WTC11 (cell line): Measurements from ENCODE around the gene CYP26A1. TPM values are rescaled to one million over a fixed set of nuclear protein-coding genes. Genes with fewer than 3 reads are reported as not detected.
A peak's percentile ranks its signal among the peaks of the same experiment; 100 is the strongest.

ENCODE experiments used
- ATAC-seq: fragments of 200-7000 bp; cut with Tn5 transposase; 2 replicates; pipeline ENCODE4 v1.10.0; 2021; ENCODE audit warnings: mild to moderate bottlenecking, moderate library complexity
- CTCF ChIA-PET: fragments of 300-600 bp; sonication (Branson Sonifier 250); formaldehyde crosslinking; loops from one replicate; lab custom pipeline; 2021; ENCODE audit warnings: antibody characterized with exemption; lab: Charles Lee
- POLR2A ChIA-PET: fragments of 350-600 bp; sonication (Branson Sonifier 250); formaldehyde crosslinking; loops from one replicate; lab custom pipeline; 2021; ENCODE audit warnings: antibody characterized with exemption; lab: Charles Lee
- DNase-seq: peaks from one replicate; pipeline ENCODE4 v3.0.0; 2021; ENCODE audit warnings: low spot score
- H3K27ac Mint-ChIP-seq: 2 replicates; pipeline ENCODE4 v1.8.0; 2021; ENCODE audit warnings: mixed read lengths
- H3K27me3 Mint-ChIP-seq: 2 replicates; pipeline ENCODE4 v1.8.0; 2021; ENCODE audit warnings: low read depth, mild to moderate bottlenecking, moderate library complexity, mixed read lengths
- H3K36me3 Mint-ChIP-seq: 2 replicates; pipeline ENCODE4 v1.8.0; 2021; ENCODE audit warnings: mixed read lengths
- H3K4me1 Mint-ChIP-seq: 2 replicates; pipeline ENCODE4 v1.8.0; 2022; ENCODE audit warnings: mixed read lengths
- H3K4me3 Mint-ChIP-seq: 2 replicates; pipeline ENCODE4 v1.8.0; 2021; ENCODE audit warnings: mild to moderate bottlenecking, moderate library complexity, mixed read lengths
- H3K9me3 Mint-ChIP-seq: 2 replicates; pipeline ENCODE4 v1.8.0; 2021; ENCODE audit warnings: mixed read lengths
- FOXJ3 ChIP-seq: sonication (generic); formaldehyde crosslinking; IDR thresholded peaks from 2 replicates; pipeline ENCODE4 v1.9.0; 2021; ENCODE audit warnings: missing genetic modification reagents, mild to moderate bottlenecking, borderline replicate concordance
- KAT7 ChIP-seq: sonication (generic); formaldehyde crosslinking; IDR thresholded peaks from 2 replicates; pipeline ENCODE4 v1.8.1; 2023; ENCODE audit warnings: missing genetic modification reagents, mild to moderate bottlenecking, borderline replicate concordance
- NFATC4 ChIP-seq: fragments of 250-450 bp; sonication (Bioruptor Pico); IDR thresholded peaks from 2 replicates; pipeline ENCODE4 v1.9.0; 2021; ENCODE audit warnings: mild to moderate bottlenecking
- SOX15 ChIP-seq: fragments of 250-450 bp; sonication (Bioruptor Pico); IDR thresholded peaks from 2 replicates; pipeline ENCODE4 v1.9.0; 2021; ENCODE audit warnings: mild to moderate bottlenecking
- TEAD1 ChIP-seq: sonication (generic); formaldehyde crosslinking; IDR thresholded peaks from 2 replicates; pipeline ENCODE4 v1.8.0; 2022; ENCODE audit warnings: mild to moderate bottlenecking, missing genetic modification reagents
- ZNF219 ChIP-seq: sonication (generic); formaldehyde crosslinking; IDR thresholded peaks from 2 replicates; pipeline ENCODE4 v1.8.0; 2023; ENCODE audit warnings: missing genetic modification reagents, mild to moderate bottlenecking, borderline replicate concordance
- ZNF317 ChIP-seq: sonication (generic); formaldehyde crosslinking; IDR thresholded peaks from 2 replicates; pipeline ENCODE4 v1.8.1; 2023; ENCODE audit warnings: low read depth, mild to moderate bottlenecking, moderate library complexity, missing genetic modification reagents, borderline replicate concordance
- ZNF423 ChIP-seq: fragments of 250-450 bp; sonication (Bioruptor Pico); IDR thresholded peaks from 2 replicates; pipeline ENCODE4 v2.1.2; 2022; ENCODE audit warnings: mild to moderate bottlenecking, moderate library complexity
- total RNA-seq: library from RNA; stranded (reverse); gene quantifications from 3 replicates; pipeline ENCODE4 v1.2.3, GENCODE V29; 2021
- TF ChIP-seq, protein P1 (sequence below): sonication (generic); formaldehyde crosslinking; IDR thresholded peaks from 2 replicates; pipeline ENCODE4 v1.8.0; 2022; ENCODE audit warnings: missing genetic modification reagents
- TF ChIP-seq, protein P2 (sequence below): sonication (generic); formaldehyde crosslinking; IDR thresholded peaks from 2 replicates; pipeline ENCODE4 v1.8.1; 2022; ENCODE audit warnings: low read depth, mild to moderate bottlenecking, moderate library complexity, missing genetic modification reagents, borderline replicate concordance
- TF ChIP-seq, protein P3 (sequence below): fragments of 250-450 bp; sonication (Bioruptor Pico); IDR thresholded peaks from 2 replicates; pipeline ENCODE4 v1.9.0; 2021; ENCODE audit warnings: mild to moderate bottlenecking
- TF ChIP-seq, protein P4 (sequence below): sonication (generic); formaldehyde crosslinking; IDR thresholded peaks from 2 replicates; pipeline ENCODE4 v1.8.1; 2023; ENCODE audit warnings: mild to moderate bottlenecking, moderate library complexity, missing genetic modification reagents
- TF ChIP-seq, protein P5 (sequence below): fragments of 200-600 bp; IDR thresholded peaks from 2 replicates; pipeline ENCODE4 v1.8.0; 2022; ENCODE audit warnings: antibody characterized with exemption

Gene CYP26A1
- total RNA-seq, 1 experiment from 2014 or later = 3.4 TPM

DNA sequence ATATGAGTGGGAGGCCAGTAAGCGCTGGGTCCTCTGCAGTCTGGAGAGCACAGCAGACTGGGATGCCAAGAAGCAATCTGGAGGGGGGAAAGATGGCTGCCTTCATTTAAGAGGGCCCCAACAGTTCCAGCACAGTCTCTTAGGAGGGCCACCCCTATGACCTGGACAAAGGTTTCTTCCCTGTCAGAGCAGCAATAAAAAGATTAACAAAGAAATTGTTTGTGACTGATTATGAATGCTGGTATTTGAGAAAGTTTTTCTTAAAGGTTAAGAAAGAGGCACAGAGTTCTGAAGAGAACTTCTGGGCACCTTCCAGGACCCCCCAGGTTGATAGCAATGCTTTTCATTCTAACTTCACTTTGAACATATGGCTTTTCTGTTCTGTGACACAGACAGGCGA, 52.3 kb downstream of the CYP26A1 start (continued):
- TF ChIP-seq, protein P1, sequence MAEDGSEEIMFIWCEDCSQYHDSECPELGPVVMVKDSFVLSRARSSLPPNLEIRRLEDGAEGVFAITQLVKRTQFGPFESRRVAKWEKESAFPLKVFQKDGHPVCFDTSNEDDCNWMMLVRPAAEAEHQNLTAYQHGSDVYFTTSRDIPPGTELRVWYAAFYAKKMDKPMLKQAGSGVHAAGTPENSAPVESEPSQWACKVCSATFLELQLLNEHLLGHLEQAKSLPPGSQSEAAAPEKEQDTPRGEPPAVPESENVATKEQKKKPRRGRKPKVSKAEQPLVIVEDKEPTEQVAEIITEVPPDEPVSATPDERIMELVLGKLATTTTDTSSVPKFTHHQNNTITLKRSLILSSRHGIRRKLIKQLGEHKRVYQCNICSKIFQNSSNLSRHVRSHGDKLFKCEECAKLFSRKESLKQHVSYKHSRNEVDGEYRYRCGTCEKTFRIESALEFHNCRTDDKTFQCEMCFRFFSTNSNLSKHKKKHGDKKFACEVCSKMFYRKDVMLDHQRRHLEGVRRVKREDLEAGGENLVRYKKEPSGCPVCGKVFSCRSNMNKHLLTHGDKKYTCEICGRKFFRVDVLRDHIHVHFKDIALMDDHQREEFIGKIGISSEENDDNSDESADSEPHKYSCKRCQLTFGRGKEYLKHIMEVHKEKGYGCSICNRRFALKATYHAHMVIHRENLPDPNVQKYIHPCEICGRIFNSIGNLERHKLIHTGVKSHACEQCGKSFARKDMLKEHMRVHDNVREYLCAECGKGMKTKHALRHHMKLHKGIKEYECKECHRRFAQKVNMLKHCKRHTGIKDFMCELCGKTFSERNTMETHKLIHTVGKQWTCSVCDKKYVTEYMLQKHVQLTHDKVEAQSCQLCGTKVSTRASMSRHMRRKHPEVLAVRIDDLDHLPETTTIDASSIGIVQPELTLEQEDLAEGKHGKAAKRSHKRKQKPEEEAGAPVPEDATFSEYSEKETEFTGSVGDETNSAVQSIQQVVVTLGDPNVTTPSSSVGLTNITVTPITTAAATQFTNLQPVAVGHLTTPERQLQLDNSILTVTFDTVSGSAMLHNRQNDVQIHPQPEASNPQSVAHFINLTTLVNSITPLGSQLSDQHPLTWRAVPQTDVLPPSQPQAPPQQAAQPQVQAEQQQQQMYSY (CRISPR knock-in tag) = no peak
- TF ChIP-seq, protein P2, sequence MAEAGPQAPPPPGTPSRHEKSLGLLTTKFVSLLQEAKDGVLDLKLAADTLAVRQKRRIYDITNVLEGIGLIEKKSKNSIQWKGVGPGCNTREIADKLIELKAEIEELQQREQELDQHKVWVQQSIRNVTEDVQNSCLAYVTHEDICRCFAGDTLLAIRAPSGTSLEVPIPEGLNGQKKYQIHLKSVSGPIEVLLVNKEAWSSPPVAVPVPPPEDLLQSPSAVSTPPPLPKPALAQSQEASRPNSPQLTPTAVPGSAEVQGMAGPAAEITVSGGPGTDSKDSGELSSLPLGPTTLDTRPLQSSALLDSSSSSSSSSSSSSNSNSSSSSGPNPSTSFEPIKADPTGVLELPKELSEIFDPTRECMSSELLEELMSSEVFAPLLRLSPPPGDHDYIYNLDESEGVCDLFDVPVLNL (CRISPR knock-in tag) = no peak
- TF ChIP-seq FOXJ3 (CRISPR knock-in tag) (no peak), ZNF317 (CRISPR knock-in tag) (no peak), ZNF423 (CRISPR knock-in tag) (no peak), ZNF219 (CRISPR knock-in tag) (no peak)
- TF ChIP-seq, protein P3, sequence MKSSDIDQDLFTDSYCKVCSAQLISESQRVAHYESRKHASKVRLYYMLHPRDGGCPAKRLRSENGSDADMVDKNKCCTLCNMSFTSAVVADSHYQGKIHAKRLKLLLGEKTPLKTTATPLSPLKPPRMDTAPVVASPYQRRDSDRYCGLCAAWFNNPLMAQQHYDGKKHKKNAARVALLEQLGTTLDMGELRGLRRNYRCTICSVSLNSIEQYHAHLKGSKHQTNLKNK (CRISPR knock-in tag) = no peak
- TF ChIP-seq, all 79 proteins: peak for 0

DNA sequence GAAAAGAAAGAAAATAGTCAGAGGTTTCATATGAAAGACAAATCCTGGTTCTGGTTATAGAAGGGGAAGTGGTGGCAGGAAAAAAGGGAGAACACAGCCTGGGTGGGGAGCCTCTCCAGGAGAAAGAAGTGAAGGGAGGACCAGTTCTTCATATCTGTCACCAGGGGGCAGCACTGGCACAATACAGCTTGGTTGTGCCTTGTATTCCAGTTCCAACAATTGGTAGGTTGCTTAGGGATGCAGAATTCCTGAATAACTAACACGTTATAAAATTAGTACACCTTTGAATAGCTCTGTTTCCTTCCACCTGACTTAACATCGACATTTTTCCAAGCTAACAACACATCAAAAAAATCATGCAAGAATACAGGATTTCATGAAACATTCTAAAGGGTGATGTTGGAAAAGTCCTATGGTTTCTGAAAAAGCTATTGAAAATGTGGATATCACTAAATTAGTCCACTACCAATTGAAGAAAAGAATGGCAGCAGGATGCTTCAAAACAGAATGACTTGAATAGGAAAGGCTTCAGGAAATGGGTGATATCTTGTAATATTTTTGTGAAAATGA, 52.9 kb downstream of the CYP26A1 start:
- peaks cover 34% of the 10 kb centered on the region for H3K36me3 Mint-ChIP-seq
- TF ChIP-seq, protein P4, sequence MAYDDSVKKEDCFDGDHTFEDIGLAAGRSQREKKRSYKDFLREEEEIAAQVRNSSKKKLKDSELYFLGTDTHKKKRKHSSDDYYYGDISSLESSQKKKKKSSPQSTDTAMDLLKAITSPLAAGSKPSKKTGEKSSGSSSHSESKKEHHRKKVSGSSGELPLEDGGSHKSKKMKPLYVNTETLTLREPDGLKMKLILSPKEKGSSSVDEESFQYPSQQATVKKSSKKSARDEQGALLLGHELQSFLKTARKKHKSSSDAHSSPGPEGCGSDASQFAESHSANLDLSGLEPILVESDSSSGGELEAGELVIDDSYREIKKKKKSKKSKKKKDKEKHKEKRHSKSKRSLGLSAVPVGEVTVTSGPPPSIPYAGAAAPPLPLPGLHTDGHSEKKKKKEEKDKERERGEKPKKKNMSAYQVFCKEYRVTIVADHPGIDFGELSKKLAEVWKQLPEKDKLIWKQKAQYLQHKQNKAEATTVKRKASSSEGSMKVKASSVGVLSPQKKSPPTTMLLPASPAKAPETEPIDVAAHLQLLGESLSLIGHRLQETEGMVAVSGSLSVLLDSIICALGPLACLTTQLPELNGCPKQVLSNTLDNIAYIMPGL (CRISPR knock-in tag) = no peak
- TF ChIP-seq SOX15 (CRISPR knock-in tag) (no peak), TEAD1 (CRISPR knock-in tag) (peak; percentile 66; the same call in 1 of the 2 replicates), KAT7 (CRISPR knock-in tag) (no peak), NFATC4 (CRISPR knock-in tag) (no peak)
- TF ChIP-seq, protein P5, sequence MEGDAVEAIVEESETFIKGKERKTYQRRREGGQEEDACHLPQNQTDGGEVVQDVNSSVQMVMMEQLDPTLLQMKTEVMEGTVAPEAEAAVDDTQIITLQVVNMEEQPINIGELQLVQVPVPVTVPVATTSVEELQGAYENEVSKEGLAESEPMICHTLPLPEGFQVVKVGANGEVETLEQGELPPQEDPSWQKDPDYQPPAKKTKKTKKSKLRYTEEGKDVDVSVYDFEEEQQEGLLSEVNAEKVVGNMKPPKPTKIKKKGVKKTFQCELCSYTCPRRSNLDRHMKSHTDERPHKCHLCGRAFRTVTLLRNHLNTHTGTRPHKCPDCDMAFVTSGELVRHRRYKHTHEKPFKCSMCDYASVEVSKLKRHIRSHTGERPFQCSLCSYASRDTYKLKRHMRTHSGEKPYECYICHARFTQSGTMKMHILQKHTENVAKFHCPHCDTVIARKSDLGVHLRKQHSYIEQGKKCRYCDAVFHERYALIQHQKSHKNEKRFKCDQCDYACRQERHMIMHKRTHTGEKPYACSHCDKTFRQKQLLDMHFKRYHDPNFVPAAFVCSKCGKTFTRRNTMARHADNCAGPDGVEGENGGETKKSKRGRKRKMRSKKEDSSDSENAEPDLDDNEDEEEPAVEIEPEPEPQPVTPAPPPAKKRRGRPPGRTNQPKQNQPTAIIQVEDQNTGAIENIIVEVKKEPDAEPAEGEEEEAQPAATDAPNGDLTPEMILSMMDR = peak; percentile 84
- ATAC-seq (no peak), DNase-seq (peak; percentile 34)
- peaks cover 6% of the 10 kb centered on the region; the same call in 1 of the 2 replicates for H3K27me3 Mint-ChIP-seq
- ChIA-PET CTCF (interaction anchor here (0.7 to 2.4 kb wide), 8 partner anchors 9 to 226 kb away, joined by 3 to 20 read pairs (median 3); no protein-coding TSS in a partner anchor), POLR2A (interaction anchor here (0.6 kb wide), 1 partner anchor 89 kb away, joined by 5 read pairs; no protein-coding TSS in a partner anchor)
- no peak overlapping the region for H3K27ac Mint-ChIP-seq
- peaks cover 2% of the 10 kb centered on the region; the same call in 1 of the 2 replicates for H3K4me1 Mint-ChIP-seq
- no peak overlapping the region for H3K4me3 Mint-ChIP-seq
- H3K9me3 Mint-ChIP-seq = peaks cover 49% of the 10 kb centered on the region

Other genes starting within 250 kb of the CYP26A1 start
- gene EXOC6, start 225.4 kb upstream of the CYP26A1 start, total RNA-seq = 4.4 to 5.0 TPM (median 4.5 TPM) in 3 replicates
- gene CYP26C1, start 13.1 kb upstream of the CYP26A1 start, total RNA-seq = 0.07 to 0.11 TPM (median 0.11 TPM) in 3 replicates